HCT116 (cell line): ENCODE results near the gene RGS6. TPM values are rescaled to one million over a fixed set of nuclear protein-coding genes. Genes with fewer than 3 reads are reported as not detected.
A peak's percentile ranks its signal among the peaks of the same experiment; 100 is the strongest.
"Not testable (repeated sequence)": the region's sequence is repeated elsewhere in the genome, so short reads cannot be mapped to it uniquely, and the experiment has no call there.

Experiments used
- ATAC-seq: fragments of 200-7000 bp; cut with Tn5 transposase; 2 replicates; pipeline ENCODE4 v1.9.1; 2020; ENCODE audit warnings: mild to moderate bottlenecking, moderate library complexity
- BruUV-seq: library from RNA; stranded (reverse); fragments of 400-500 nt; replicated peaks from 2 replicates; lab custom pipeline; 2021; lab: Mats Ljungman, UMichigan
- CTCF ChIA-PET: fragments of 300-600 bp; sonication (Branson Sonifier 250); formaldehyde crosslinking; loops from one replicate; lab custom pipeline; 2021; ENCODE audit warnings: antibody characterized with exemption; lab: Charles Lee
- POLR2A ChIA-PET: fragments of 300-600, 350-600 bp; sonication (Branson Sonifier 250); formaldehyde crosslinking; loops from one replicate; lab custom pipeline; 2021; ENCODE audit warnings: antibody characterized with exemption; lab: Charles Lee
- RAD21 ChIA-PET, 2 experiments: fragments of 300-600 bp; sonication (Branson Sonifier 250); formaldehyde crosslinking; loops; one replicate each; lab custom pipeline; 2023; ENCODE audit warnings: low total read pairs in 2 of 2; ENCODE audit not compliant: uncharacterized antibody in 2 of 2, unreplicated experiment in 2 of 2, low non-redundant PET in 1 of 2; lab: Charles Lee
- DNase-seq: peaks from one replicate; pipeline ENCODE4 v3.0.0-alpha.2; 2010; ENCODE audit warnings: low read depth, low spot score
- H2AFZ ChIP-seq: fragments of 200-600 bp; shearing (Covaris generic), sonication (generic); 2 replicates; pipeline ENCODE4 v1.6.1; 2017; ENCODE audit warnings: low read depth, mixed run types, mixed read lengths, antibody characterized with exemption, low read length; ENCODE audit not compliant: poor library complexity, severe bottlenecking
- H3K27ac ChIP-seq: 2 replicates; pipeline ENCODE4 v1.5.1; 2012; ENCODE audit warnings: low read depth, low read length
- H3K27me3 ChIP-seq: fragments of 200-600 bp; sonication (generic); 2 replicates; pipeline ENCODE4 v1.6.1; 2016; ENCODE audit warnings: mixed run types, low read length, mixed read lengths; ENCODE audit not compliant: insufficient read depth
- H3K36me3 ChIP-seq, 2 experiments: fragments of 200-500 bp in 1 of 2; fragments of 200-600 bp in 1 of 2; sonication (Bioruptor generic) in 1 of 2; sonication (generic) in 1 of 2; 2 replicates each; pipeline versions ENCODE4 v1.5.1 to v1.6.1; 2014 to 2016; ENCODE audit warnings: low read length in 2 of 2, inconsistent platforms in 1 of 2, mixed read lengths in 1 of 2, mixed run types in 1 of 2; ENCODE audit not compliant: insufficient read depth in 2 of 2, control insufficient read depth in 1 of 2
- H3K4me1 ChIP-seq, 2 experiments: fragments of 200-600 bp in 1 of 2; sonication (generic) in 1 of 2; 2 replicates each; pipeline versions ENCODE4 v1.5.1 to v1.6.1; 2012 to 2017; ENCODE audit warnings: low read length in 2 of 2, inconsistent platforms in 1 of 2, mild to moderate bottlenecking in 1 of 2, mixed read lengths in 1 of 2, mixed run types in 1 of 2, moderate library complexity in 1 of 2; ENCODE audit not compliant: insufficient read depth in 2 of 2, control insufficient read depth in 1 of 2
- H3K4me2 ChIP-seq: fragments of 200-600 bp; sonication (generic); 2 replicates; pipeline ENCODE4 v1.6.1; 2017; ENCODE audit warnings: mixed run types, low read length, mixed read lengths
- H3K4me3 ChIP-seq, 2 experiments: fragments of 200-600 bp in 1 of 2; sonication (generic) in 1 of 2; replicated peaks in 1 of 2; 2 replicates each; pipeline ENCODE4 v1.5.1; 2011 to 2016; ENCODE audit warnings: low read length in 2 of 2, control low read depth in 1 of 2, low read depth in 1 of 2, mild to moderate bottlenecking in 1 of 2, mixed read lengths in 1 of 2, mixed run types in 1 of 2
- H3K79me2 ChIP-seq: fragments of 200-600 bp; sonication (generic); 2 replicates; pipeline ENCODE4 v1.6.1; 2017; ENCODE audit warnings: mild to moderate bottlenecking, mixed run types, low read length, moderate library complexity, mixed read lengths; ENCODE audit not compliant: insufficient read depth
- H3K9ac ChIP-seq: fragments of 200-600 bp; sonication (generic); 2 replicates; pipeline ENCODE4 v1.6.1; 2016; ENCODE audit warnings: low read length, mixed read lengths
- H3K9me2 ChIP-seq: fragments of 200-600 bp; sonication (generic), shearing (Covaris generic); 2 replicates; pipeline ENCODE4 v1.6.1; 2017; ENCODE audit warnings: mixed run types, mild to moderate bottlenecking, moderate library complexity; ENCODE audit not compliant: insufficient read depth
- H3K9me3 ChIP-seq, 2 experiments: fragments of 200-500 bp in 1 of 2; fragments of 200-600 bp in 1 of 2; sonication (Bioruptor generic) in 1 of 2; sonication (generic) in 1 of 2; 2 replicates each; pipeline ENCODE4 v1.6.1; 2014 to 2017; ENCODE audit warnings: low read length in 2 of 2, mixed read lengths in 2 of 2, inconsistent platforms in 1 of 2, low read depth in 1 of 2, mild to moderate bottlenecking in 1 of 2, mixed run types in 1 of 2, moderate library complexity in 1 of 2; ENCODE audit not compliant: control insufficient read depth in 1 of 2, insufficient read depth in 1 of 2
- H4K20me1 ChIP-seq: fragments of 200-600 bp; sonication (generic), shearing (Covaris generic); 2 replicates; pipeline ENCODE4 v1.6.1; 2017; ENCODE audit warnings: mixed run types, mild to moderate bottlenecking, moderate library complexity; ENCODE audit not compliant: insufficient read depth
- ATF3 ChIP-seq: IDR thresholded peaks from 2 replicates; pipeline ENCODE4 v1.6.1; 2012
- CEBPB ChIP-seq: IDR thresholded peaks from 2 replicates; pipeline ENCODE4 v1.6.1; 2012; ENCODE audit warnings: low read depth
- EZH2phosphoT487 ChIP-seq: fragments of 200-600 bp; IDR thresholded peaks from 2 replicates; pipeline ENCODE4 v1.6.1; 2018; ENCODE audit warnings: antibody characterized with exemption, borderline replicate concordance
- FOSL1 ChIP-seq: IDR thresholded peaks from 2 replicates; pipeline ENCODE4 v1.6.1; 2012; ENCODE audit warnings: low read depth
- MAX ChIP-seq: IDR thresholded peaks from 2 replicates; pipeline ENCODE4 v1.6.1; 2012
- POLR2A ChIP-seq: IDR thresholded peaks from 2 replicates; pipeline ENCODE4 v1.7.0; 2011; ENCODE audit warnings: borderline replicate concordance; ENCODE audit not compliant: insufficient read depth, insufficient read length; ENCODE audit errors: extremely low read depth
- REST ChIP-seq: IDR thresholded peaks from 2 replicates; pipeline ENCODE4 v1.6.1; 2012; ENCODE audit warnings: low read depth
- SIN3A ChIP-seq: IDR thresholded peaks from 2 replicates; pipeline ENCODE4 v1.6.1; 2012; ENCODE audit warnings: low read depth
- TCF7L2 ChIP-seq: IDR thresholded peaks from 2 replicates; pipeline ENCODE4 v1.7.0; 2011; ENCODE audit warnings: borderline replicate concordance, inconsistent platforms; ENCODE audit not compliant: insufficient read depth, insufficient read length; ENCODE audit errors: extremely low read depth
- ZFX ChIP-seq: fragments of 450-650 bp; IDR thresholded peaks from 2 replicates; pipeline ENCODE4 v1.6.1; 2017
- ZNF274 ChIP-seq: fragments of 200-500 bp; sonication (Bioruptor generic); IDR thresholded peaks from 2 replicates; pipeline ENCODE4 v1.6.1; 2014; ENCODE audit warnings: mild to moderate bottlenecking, low read depth, low read length, inconsistent platforms
- intact Hi-C: fragments of 100-400 bp; cut with micrococcal nuclease; formaldehyde crosslinking; loops from 2 replicates; pipeline ENCODE4 v1.10.0; 2022
- total RNA-seq: library from RNA; stranded (reverse); gene quantifications from one replicate; pipeline ENCODE4 v1.2.1, GENCODE V29; 2021; ENCODE audit not compliant: unreplicated experiment

The RGS6 gene
- total RNA-seq, 1 experiment from 2014 or later: 4.7 TPM

- TF ChIP-seq ZNF274: no peak
- no peak for TF ChIP-seq POLR2A
- TF ChIP-seq CEBPB: peak; percentile 93
- no peak; the same call in 1 of the 2 replicates for TF ChIP-seq MAX
- no peak for TF ChIP-seq TCF7L2
- TF ChIP-seq, all 23 proteins: peak for 10
These were observed 544.6 kb downstream of the RGS6 start (continued) for GRCh38 chr14:72476657-72477499.

- BruUV-seq, H3K36me3 ChIP-seq, H3K27me3 ChIP-seq, H3K9me3 ChIP-seq, DNase-seq, H3K9me2 ChIP-seq, intact Hi-C loops, RAD21 ChIA-PET, ATAC-seq, H4K20me1 ChIP-seq, H3K9ac ChIP-seq, H3K4me2 ChIP-seq, H3K79me2 ChIP-seq, H2AFZ ChIP-seq, H3K4me3 ChIP-seq, H3K27ac ChIP-seq: not testable (repeated sequence)
- CTCF ChIA-PET: interaction anchor here (1.6 kb wide), 1 partner anchor 36 kb away, joined by 4 read pairs; no protein-coding TSS in a partner anchor
- POLR2A ChIA-PET: interaction anchor here (2.3 kb wide), 1 partner anchor 14 kb away, joined by 10 read pairs; no protein-coding TSS in a partner anchor
- H3K4me1 ChIP-seq: peaks cover 22 to 30% of the 10 kb centered on the region in 2 experiments
These were observed 545.3 kb downstream of the RGS6 start for GRCh38 chr14:72477578-72477977.

GRCh38 chr14:72478471-72478893 is 546.3 kb downstream of the RGS6 start:
- Histone ChIP-seq H3K36me3 (no peaks in the 10 kb centered on the region), H3K4me3 (no peak overlapping the region), H4K20me1 (no peaks in the 10 kb centered on the region), H3K27ac (no peak overlapping the region), H3K27me3 (no peaks in the 10 kb centered on the region), H3K9me3 (peaks cover 0 to 6% of the 10 kb centered on the region in 2 experiments; a peak in 1 of 4 replicates), H3K4me2 (no peak overlapping the region), H3K79me2 (no peaks in the 10 kb centered on the region), H2AFZ (no peak overlapping the region), H3K4me1 (peaks cover 22 to 30% of the 10 kb centered on the region in 2 experiments), H3K9me2 (no peaks in the 10 kb centered on the region), H3K9ac (no peak overlapping the region)
- ChIA-PET CTCF (no interaction called here), POLR2A (no interaction called here), RAD21 (no interaction called here)
- no TSS peak for BruUV-seq
- DNase-seq (no peak), ATAC-seq (no peak)
- intact Hi-C loops: no loop called here
- TF ChIP-seq REST: no peak
- no peak for TF ChIP-seq TCF7L2
- no peak for TF ChIP-seq FOSL1
- TF ChIP-seq CEBPB: no peak
- no peak for TF ChIP-seq SIN3A
- TF ChIP-seq ATF3: no peak
- TF ChIP-seq ZFX: no peak
- TF ChIP-seq MAX: no peak
- no peak for TF ChIP-seq EZH2phosphoT487
